ENCODE data around the gene MMP17. TPM values are rescaled to one million over a fixed set of nuclear protein-coding genes. Genes with fewer than 3 reads are reported as not detected.
"Not testable (repeated sequence)": the region's sequence is repeated elsewhere in the genome, so short reads cannot be mapped to it uniquely, and the experiment has no call there.

MMP17 gene
- polyA plus RNA-seq, 2 donors = 1.8 to 2.0 TPM

DNA sequence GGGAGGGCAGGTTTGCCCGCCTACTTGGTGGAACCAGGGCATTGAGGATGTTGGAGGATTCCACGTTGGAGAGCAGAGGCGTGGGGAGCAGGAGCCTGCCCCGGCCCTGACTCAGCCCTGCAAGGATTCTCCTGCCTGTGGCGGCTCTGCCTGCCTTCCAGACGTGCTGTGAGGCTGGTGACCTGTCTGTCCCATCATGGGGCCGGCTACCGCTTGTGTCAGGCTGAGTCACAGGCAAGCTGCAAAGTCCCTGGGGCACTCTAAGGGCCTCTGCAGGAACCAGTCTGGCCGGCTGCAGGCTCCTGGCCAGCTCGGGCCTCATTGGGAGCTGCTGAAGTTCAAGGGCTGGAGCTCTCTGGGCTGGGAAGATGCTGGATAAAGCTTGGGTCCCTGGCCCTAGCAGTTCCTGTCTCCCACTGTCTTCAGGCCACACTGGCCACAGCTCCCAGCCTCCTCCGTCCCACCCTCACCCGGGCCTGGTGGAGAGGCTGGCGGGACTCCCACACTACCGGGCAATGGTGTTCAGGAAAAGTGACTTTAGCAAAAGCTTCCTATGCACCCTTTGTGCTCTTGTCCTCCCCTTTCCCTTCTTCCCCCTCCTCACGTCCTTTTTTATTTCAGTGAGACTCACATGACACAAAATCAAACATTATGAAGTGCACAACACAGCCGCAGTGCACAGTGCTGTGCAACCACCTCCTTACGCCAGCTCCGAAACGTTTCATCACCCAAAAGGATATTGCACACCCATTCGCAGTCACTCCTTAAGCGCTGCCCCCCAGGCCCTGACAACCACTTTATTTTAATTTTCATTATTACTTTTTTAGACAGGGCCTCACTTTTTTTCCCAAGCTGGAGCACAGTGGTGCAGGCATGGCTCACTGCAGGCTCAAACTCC, 44.2 kb downstream of the MMP17 start:
- Histone ChIP-seq H3K4me1 (ENCODE audit: control insufficient read depth in 2 of 2, insufficient read depth in 2 of 2, low read length in 1 of 2) (peaks cover 2 to 14% of the 10 kb centered on the region in 2 donors), H3K4me3 (ENCODE audit: low read depth in 1 of 2, low read length in 2 of 2) (no peak overlapping the region), H3K9me3 (ENCODE audit: control insufficient read depth in 2 of 2, insufficient read depth in 1 of 2, low read depth in 1 of 2, low read length in 1 of 2) (no peaks in the 10 kb centered on the region), H3K27me3 (ENCODE audit: control insufficient read depth in 1 of 2, insufficient read depth in 2 of 2, low read length in 2 of 2) (no peaks in the 10 kb centered on the region), H3K27ac (ENCODE audit: low read depth in 2 of 2, low read length in 1 of 2) (peak overlapping the region; percentile 9 to 58), H3K36me3 (ENCODE audit: control insufficient read depth in 2 of 2, insufficient read depth in 2 of 2, low read length in 1 of 2) (no peaks in the 10 kb centered on the region)
- 55 to 69% methylated on average over 21 of the region's 21 CpGs for WGBS, 2 donors

DNA sequence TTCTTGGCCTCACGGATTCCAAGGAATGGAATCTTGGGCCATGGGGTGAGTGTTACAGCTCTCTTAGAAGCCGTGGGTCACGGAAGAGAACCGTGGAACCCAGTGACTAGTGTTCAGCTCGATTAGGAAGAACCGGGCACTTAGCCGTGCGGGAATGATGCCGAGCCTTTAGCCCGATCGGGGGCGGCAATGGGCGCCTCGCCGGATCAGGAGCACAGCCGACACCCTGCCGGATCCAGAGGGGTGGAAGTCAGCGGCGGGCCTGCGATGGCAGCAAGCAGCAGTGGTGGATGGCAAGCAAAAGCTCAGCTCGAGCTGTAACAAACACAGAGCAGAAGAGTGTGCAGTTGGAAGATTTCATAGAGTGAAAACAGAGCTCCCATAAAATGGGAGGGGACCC, 45.1 kb downstream of the MMP17 start:
- Histone ChIP-seq H3K4me3 (ENCODE audit: low read depth in 1 of 2, low read length in 2 of 2) (no peak overlapping the region), H3K27ac (ENCODE audit: low read depth in 2 of 2, low read length in 1 of 2) (no peak overlapping the region)
- 93 to 95% methylated on average over 21 of the region's 21 CpGs for WGBS, 2 donors

DNA sequence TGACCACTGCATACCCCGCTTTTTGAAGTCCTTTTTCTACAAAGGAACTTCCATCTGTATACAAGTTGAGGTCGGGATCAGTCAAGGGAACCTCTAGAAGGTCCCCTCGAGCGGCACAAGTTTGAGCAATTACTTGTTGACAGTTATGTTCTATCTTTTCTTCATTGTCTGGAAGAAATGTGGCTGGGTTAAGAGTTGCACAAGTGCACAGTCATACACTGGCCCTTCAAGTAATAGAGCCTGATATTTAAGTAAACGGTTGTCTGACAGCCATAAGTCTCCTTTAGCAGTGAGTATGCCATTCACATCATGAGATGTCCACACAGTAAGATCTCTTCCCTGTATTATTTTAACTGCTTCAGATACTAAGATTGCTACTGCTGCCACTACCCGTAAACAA, 46.8 kb downstream of the MMP17 start:
- not testable (repeated sequence) for H3K36me3 ChIP-seq (ENCODE audit: control insufficient read depth in 2 of 2, insufficient read depth in 2 of 2, low read length in 1 of 2); H3K27ac ChIP-seq (ENCODE audit: low read depth in 2 of 2, low read length in 1 of 2); H3K9me3 ChIP-seq (ENCODE audit: control insufficient read depth in 2 of 2, insufficient read depth in 1 of 2, low read depth in 1 of 2, low read length in 1 of 2); H3K27me3 ChIP-seq (ENCODE audit: control insufficient read depth in 1 of 2, insufficient read depth in 2 of 2, low read length in 2 of 2); H3K4me3 ChIP-seq (ENCODE audit: low read depth in 1 of 2, low read length in 2 of 2)
- 82 to 87% methylated on average over 6 of the region's 6 CpGs for whole genome bisulfite sequencing, 2 donors
- peaks cover 2 to 14% of the 10 kb centered on the region in 2 donors for H3K4me1 ChIP-seq (ENCODE audit: control insufficient read depth in 2 of 2, insufficient read depth in 2 of 2, low read length in 1 of 2)

More for the DNA sequence above, 45.1 kb downstream of the MMP17 start:
- H3K9me3 ChIP-seq (ENCODE audit: control insufficient read depth in 2 of 2, insufficient read depth in 1 of 2, low read depth in 1 of 2, low read length in 1 of 2) = no peaks in the 10 kb centered on the region
- no peaks in the 10 kb centered on the region for H3K27me3 ChIP-seq (ENCODE audit: control insufficient read depth in 1 of 2, insufficient read depth in 2 of 2, low read length in 2 of 2)
- peaks cover 2 to 14% of the 10 kb centered on the region in 2 donors for H3K4me1 ChIP-seq (ENCODE audit: control insufficient read depth in 2 of 2, insufficient read depth in 2 of 2, low read length in 1 of 2)
- H3K36me3 ChIP-seq (ENCODE audit: control insufficient read depth in 2 of 2, insufficient read depth in 2 of 2, low read length in 1 of 2) = no peaks in the 10 kb centered on the region

- not testable (repeated sequence) for H3K27ac ChIP-seq (ENCODE audit: low read depth in 2 of 2, low read length in 1 of 2); H3K4me3 ChIP-seq (ENCODE audit: low read depth in 1 of 2, low read length in 2 of 2); H3K9me3 ChIP-seq (ENCODE audit: control insufficient read depth in 2 of 2, insufficient read depth in 1 of 2, low read depth in 1 of 2, low read length in 1 of 2); H3K27me3 ChIP-seq (ENCODE audit: control insufficient read depth in 1 of 2, insufficient read depth in 2 of 2, low read length in 2 of 2); H3K4me1 ChIP-seq (ENCODE audit: control insufficient read depth in 2 of 2, insufficient read depth in 2 of 2, low read length in 1 of 2); H3K36me3 ChIP-seq (ENCODE audit: control insufficient read depth in 2 of 2, insufficient read depth in 2 of 2, low read length in 1 of 2)
- 51 to 54% methylated on average over 10 of the region's 10 CpGs for WGBS, 2 donors
Observed at GRCh38 chr12:131877216-131877615, 49.0 kb downstream of the MMP17 start.

DNA sequence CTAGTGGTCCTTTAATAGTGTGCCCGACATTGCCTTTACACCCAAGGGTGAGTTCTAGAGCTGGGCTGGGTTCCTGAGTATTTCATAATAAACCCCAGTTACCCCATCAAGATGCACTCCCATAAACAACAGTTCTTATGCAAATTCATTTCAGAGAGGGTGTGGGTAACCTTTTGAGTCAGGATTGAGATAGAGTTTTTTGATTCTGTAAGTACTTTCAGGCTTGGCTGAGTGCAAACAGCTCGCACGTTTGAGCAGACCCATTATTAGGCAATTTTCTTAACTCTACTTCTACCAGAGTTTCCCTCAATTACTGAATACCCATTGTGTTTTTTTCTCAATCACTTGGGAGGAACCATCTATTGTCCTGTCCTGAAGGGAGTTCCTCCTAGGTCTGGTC, 50.2 kb downstream of the MMP17 start:
- not testable (repeated sequence) for H3K9me3 ChIP-seq (ENCODE audit: control insufficient read depth in 2 of 2, insufficient read depth in 1 of 2, low read depth in 1 of 2, low read length in 1 of 2); H3K27me3 ChIP-seq (ENCODE audit: control insufficient read depth in 1 of 2, insufficient read depth in 2 of 2, low read length in 2 of 2); H3K36me3 ChIP-seq (ENCODE audit: control insufficient read depth in 2 of 2, insufficient read depth in 2 of 2, low read length in 1 of 2); H3K4me1 ChIP-seq (ENCODE audit: control insufficient read depth in 2 of 2, insufficient read depth in 2 of 2, low read length in 1 of 2); H3K4me3 ChIP-seq (ENCODE audit: low read depth in 1 of 2, low read length in 2 of 2); H3K27ac ChIP-seq (ENCODE audit: low read depth in 2 of 2, low read length in 1 of 2)
- WGBS, 2 donors = 36 to 40% methylated on average over 3 of the region's 3 CpGs

- H3K27ac ChIP-seq (ENCODE audit: low read depth in 2 of 2, low read length in 1 of 2) = no peak overlapping the region
Observed at GRCh38 chr12:131882804-131883520, 54.8 kb downstream of the MMP17 start.

GRCh38 chr12:131883521-131883900, 55.3 kb downstream of the MMP17 start:
- Histone ChIP-seq H3K27me3 (ENCODE audit: control insufficient read depth in 1 of 2, insufficient read depth in 2 of 2, low read length in 2 of 2) (no peaks in the 10 kb centered on the region), H3K9me3 (ENCODE audit: control insufficient read depth in 2 of 2, insufficient read depth in 1 of 2, low read depth in 1 of 2, low read length in 1 of 2) (no peaks in the 10 kb centered on the region), H3K4me1 (ENCODE audit: control insufficient read depth in 2 of 2, insufficient read depth in 2 of 2, low read length in 1 of 2) (peaks cover 0 to 3% of the 10 kb centered on the region in 2 donors), H3K27ac (ENCODE audit: low read depth in 2 of 2, low read length in 1 of 2) (no peak overlapping the region), H3K4me3 (ENCODE audit: low read depth in 1 of 2, low read length in 2 of 2) (no peak overlapping the region), H3K36me3 (ENCODE audit: control insufficient read depth in 2 of 2, insufficient read depth in 2 of 2, low read length in 1 of 2) (no peaks in the 10 kb centered on the region)
- WGBS, 2 donors = 69 to 77% methylated on average over 4 of the region's 4 CpGs

More at GRCh38 chr12:131882804-131883520, 54.8 kb downstream of the MMP17 start:
- no peaks in the 10 kb centered on the region for H3K36me3 ChIP-seq (ENCODE audit: control insufficient read depth in 2 of 2, insufficient read depth in 2 of 2, low read length in 1 of 2)
- peaks cover 0 to 3% of the 10 kb centered on the region in 2 donors for H3K4me1 ChIP-seq (ENCODE audit: control insufficient read depth in 2 of 2, insufficient read depth in 2 of 2, low read length in 1 of 2)
- no peak overlapping the region for H3K4me3 ChIP-seq (ENCODE audit: low read depth in 1 of 2, low read length in 2 of 2)
- H3K9me3 ChIP-seq (ENCODE audit: control insufficient read depth in 2 of 2, insufficient read depth in 1 of 2, low read depth in 1 of 2, low read length in 1 of 2) = no peaks in the 10 kb centered on the region
- 72 to 80% methylated on average over 16 of the region's 16 CpGs for WGBS, 2 donors
- no peaks in the 10 kb centered on the region for H3K27me3 ChIP-seq (ENCODE audit: control insufficient read depth in 1 of 2, insufficient read depth in 2 of 2, low read length in 2 of 2)

DNA sequence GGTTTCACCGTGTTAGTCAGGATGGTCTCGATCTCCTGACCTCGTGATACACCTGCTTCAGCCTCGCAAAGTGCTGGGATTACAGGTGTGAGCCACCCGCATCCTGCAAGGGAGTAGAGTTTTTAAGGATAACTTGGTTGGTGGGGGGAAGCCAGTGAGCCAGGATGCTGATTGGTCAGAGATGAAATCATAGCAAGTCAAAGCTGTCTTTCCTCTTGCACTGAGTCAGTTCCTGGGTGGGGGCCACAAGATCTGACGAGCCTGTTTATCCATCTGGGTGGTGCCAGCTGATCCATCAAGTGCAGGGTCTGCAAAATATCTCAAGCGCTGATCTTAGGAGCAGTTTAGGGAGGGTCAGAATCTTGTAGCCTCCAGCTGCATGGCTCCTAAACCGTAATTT, 56.9 kb downstream of the MMP17 start:
- not testable (repeated sequence) for H3K4me3 ChIP-seq (ENCODE audit: low read depth in 1 of 2, low read length in 2 of 2); H3K9me3 ChIP-seq (ENCODE audit: control insufficient read depth in 2 of 2, insufficient read depth in 1 of 2, low read depth in 1 of 2, low read length in 1 of 2)

GRCh38 chr12:131885543-131886057, 57.4 kb downstream of the MMP17 start:
- no peaks in the 10 kb centered on the region for H3K36me3 ChIP-seq (ENCODE audit: control insufficient read depth in 2 of 2, insufficient read depth in 2 of 2, low read length in 1 of 2)
- H3K9me3 ChIP-seq (ENCODE audit: control insufficient read depth in 2 of 2, insufficient read depth in 1 of 2, low read depth in 1 of 2, low read length in 1 of 2) = no peaks in the 10 kb centered on the region
- no peak overlapping the region for H3K4me3 ChIP-seq (ENCODE audit: low read depth in 1 of 2, low read length in 2 of 2)
- no peak overlapping the region for H3K27ac ChIP-seq (ENCODE audit: low read depth in 2 of 2, low read length in 1 of 2)
- peaks cover 0 to 3% of the 10 kb centered on the region in 2 donors for H3K4me1 ChIP-seq (ENCODE audit: control insufficient read depth in 2 of 2, insufficient read depth in 2 of 2, low read length in 1 of 2)
- 86 to 96% methylated on average over 7 of the region's 7 CpGs for WGBS, 2 donors
- H3K27me3 ChIP-seq (ENCODE audit: control insufficient read depth in 1 of 2, insufficient read depth in 2 of 2, low read length in 2 of 2) = no peaks in the 10 kb centered on the region

More for the DNA sequence above, 56.9 kb downstream of the MMP17 start:
- H3K27ac ChIP-seq (ENCODE audit: low read depth in 2 of 2, low read length in 1 of 2); H3K27me3 ChIP-seq (ENCODE audit: control insufficient read depth in 1 of 2, insufficient read depth in 2 of 2, low read length in 2 of 2); H3K36me3 ChIP-seq (ENCODE audit: control insufficient read depth in 2 of 2, insufficient read depth in 2 of 2, low read length in 1 of 2); H3K4me1 ChIP-seq (ENCODE audit: control insufficient read depth in 2 of 2, insufficient read depth in 2 of 2, low read length in 1 of 2): not testable (repeated sequence)
- 83 to 85% methylated on average over 8 of the region's 8 CpGs for WGBS, 2 donors
